ENCODE measurements around the gene NF2. TPM values are rescaled to one million over a fixed set of nuclear protein-coding genes. Genes with fewer than 3 reads are reported as not detected.

NF2 gene
- total and polyA plus RNA-seq, 2 of the 8 experiments (the other 6 are each of a cell fraction or from before 2014, with no cell fraction given) = 17.6 to 53.6 TPM

DNA sequence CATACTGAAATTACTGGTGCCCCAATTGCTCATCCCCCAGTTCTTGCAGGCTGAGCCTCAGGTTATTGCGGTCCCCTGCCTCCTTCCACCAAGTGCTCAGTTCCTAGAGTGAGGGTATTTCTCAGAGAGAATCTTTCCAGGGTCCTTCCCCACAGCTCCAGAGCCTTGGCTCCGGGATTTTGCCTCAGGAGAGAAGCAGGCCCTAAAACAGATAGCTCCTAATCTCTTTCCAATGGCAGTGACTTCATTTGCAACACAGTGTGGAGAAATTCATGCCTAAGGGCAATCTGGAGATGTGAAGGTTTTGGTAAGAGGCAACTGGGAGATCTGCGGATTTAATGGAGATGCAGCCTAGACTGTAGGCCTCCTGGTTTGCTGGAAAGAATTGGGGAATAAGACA, 2.9 kb downstream of the NF2 start:
- Histone ChIP-seq H3K4me1 (replicated peaks in 1 of 4; ENCODE audit: control insufficient read depth in 3 of 4, insufficient read depth in 4 of 4, low read length in 3 of 4) (peaks cover 3 to 10% (median 4%) of the 10 kb centered on the region in 4 experiments; a peak in 5 of 7 replicates), H4K20me1 (replicated peaks in 1 of 2; ENCODE audit: control insufficient read depth in 1 of 2, insufficient read depth in 2 of 2, low read length in 2 of 2) (peaks cover 0 to 3% of the 10 kb centered on the region in 2 experiments), H2BK5ac (ENCODE audit: low read depth, low read length) (no peak overlapping the region), H3K36me3 (ENCODE audit: control insufficient read depth in 2 of 4, insufficient read depth in 4 of 4, low read length in 3 of 4) (no peaks in the 10 kb centered on the region), H3K56ac (replicated peaks; ENCODE audit: insufficient read length, low read depth, low read length) (no peak overlapping the region), H4K8ac (ENCODE audit: extremely low read depth, insufficient read depth, low read length) (no peak overlapping the region), H3K14ac (ENCODE audit: insufficient read length) (no peak overlapping the region), H3K4ac (replicated peaks; ENCODE audit: insufficient read length, low read depth, low read length) (no peak overlapping the region), H4K91ac (replicated peaks; ENCODE audit: insufficient read length, low read length) (no peak overlapping the region), H3K4me3 (ENCODE audit: extremely low read depth in 1 of 4, insufficient read depth in 2 of 4, low read depth in 3 of 4, low read length in 4 of 4) (no peak overlapping the region), H4K5ac (ENCODE audit: insufficient read length, low read depth, low read length) (no peak overlapping the region), H2BK15ac (ENCODE audit: low read length) (peak overlapping the region; percentile 72; the same call in 1 of the 2 replicates), H2AK5ac (ENCODE audit: low read depth, low read length) (no peak overlapping the region), H2BK12ac (ENCODE audit: low read depth, low read length) (no peak overlapping the region), H3K23ac (ENCODE audit: insufficient read length) (no peak overlapping the region), H3K27me3 (replicated peaks in 1 of 4; ENCODE audit: control insufficient read depth in 3 of 4, extremely low read depth in 1 of 4, insufficient read depth in 3 of 4, low read length in 3 of 4) (no peaks in the 10 kb centered on the region), H3K79me2 (ENCODE audit: control insufficient read depth in 1 of 2, insufficient read depth in 2 of 2, low read length in 2 of 2) (peaks cover 2 to 26% of the 10 kb centered on the region in 2 experiments), H3K9me3 (ENCODE audit: insufficient read depth in 2 of 2, low read depth in 1 of 2, low read length in 1 of 2) (no peaks in the 10 kb centered on the region), H3K4me2 (ENCODE audit: insufficient read depth in 1 of 2, low read depth in 2 of 2, low read length in 2 of 2) (peak overlapping the region in 1 of 2 experiments; percentile 43; a peak in 3 of 4 replicates), H2AFZ (ENCODE audit: low read length) (no peak overlapping the region), H2BK120ac (replicated peaks; ENCODE audit: low read depth, low read length) (no peak overlapping the region), H3K18ac (ENCODE audit: extremely low read depth, low read length) (no peak overlapping the region), H3K23me2 (ENCODE audit: low read depth, low read length) (no peaks in the 10 kb centered on the region), H3K79me1 (ENCODE audit: low read depth, low read length) (no peaks in the 10 kb centered on the region; the same call in none of the 2 replicates), H3K27ac (ENCODE audit: low read depth, low read length) (no peak overlapping the region), H3K9ac (replicated peaks in 1 of 4; ENCODE audit: extremely low read depth in 1 of 4, low read depth in 3 of 4, low read length in 3 of 4) (no peak overlapping the region), H2BK20ac (ENCODE audit: low read length) (no peak overlapping the region)
- no peak for FAIRE-seq
- ChIA-PET CTCF (ENCODE audit: partially characterized antibody) (interaction anchor here (0.6 to 4.2 kb wide), 8 partner anchors 11 to 471 kb away, joined by 3 to 39 read pairs (median 4); no protein-coding TSS in a partner anchor), POLR2A (ENCODE audit: partially characterized antibody) (interaction anchor here (1.1 to 3.0 kb wide), 4 partner anchors 9 to 26 kb away, joined by 3 to 11 read pairs (median 8); partner anchors contain the start of gene NIPSNAP1)
- no peak for DNase-seq (ENCODE audit: low read depth in 1 of 2, low spot score in 2 of 2)
- TF ChIP-seq SUZ12 (IDR thresholded peaks at IDR 0.05; ENCODE audit: low read length) (no peak), NANOG (IDR thresholded peaks at IDR 0.05; ENCODE audit: insufficient read depth, low read depth, low read length, poor library complexity, severe bottlenecking) (no peak), POU5F1 (IDR thresholded peaks at IDR 0.05; ENCODE audit: low read depth, low read length) (no peak), CBX5 (IDR thresholded peaks at IDR 0.05; ENCODE audit: low read depth, low read length) (no peak), SIN3A (conservative IDR thresholded peaks at IDR 0.05 in 1 of 2, IDR thresholded peaks at IDR 0.05 in 1 of 2; ENCODE audit: low read depth in 1 of 2, low read length in 2 of 2) (no peak), TAF1 (IDR thresholded peaks at IDR 0.05; ENCODE audit: low read depth, low read length) (no peak), SP4 (IDR thresholded peaks at IDR 0.05; ENCODE audit: low read length) (no peak)
- 89% methylated on average over 3 of the region's 3 CpGs; no CpG with 5 or more reads in 1 of the 2 experiments for WGBS, 2 experiments (ENCODE audit: extremely low coverage in 1 of 2, insufficient coverage in 1 of 2, insufficient read length in 1 of 2, insufficient replicate concordance in 2 of 2, low coverage in 1 of 2, low lambda C conversion rate in 2 of 2, missing lambda C conversion rate in 1 of 2)
